ENCODE results near the gene CDCP2.

DNA sequence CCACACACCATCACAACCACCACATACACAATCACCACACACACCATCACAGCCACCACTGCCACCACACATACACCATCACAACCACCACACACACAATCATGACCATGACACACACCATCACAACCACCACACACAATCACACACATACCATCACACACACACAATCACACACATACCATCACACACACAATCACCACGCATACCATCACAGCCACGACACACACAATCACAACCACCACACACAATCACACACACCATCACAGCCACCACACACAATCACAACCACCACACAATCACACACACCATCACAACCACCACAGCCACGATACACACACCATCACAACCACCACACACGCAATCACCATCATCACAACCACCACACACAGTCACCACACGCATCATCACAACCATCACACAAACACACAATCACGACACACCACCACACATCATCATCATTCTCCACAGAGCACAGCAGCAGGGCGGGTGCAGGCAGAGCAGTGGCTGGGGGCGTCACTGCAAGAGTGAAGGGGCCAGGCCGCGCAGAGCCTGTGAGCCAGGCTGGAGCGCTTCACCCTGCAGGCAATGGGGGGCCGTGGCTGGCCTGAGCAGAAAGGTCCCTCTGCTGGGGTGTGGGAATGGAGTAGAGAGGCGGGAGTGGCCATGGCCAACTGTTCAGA lies 32.6 kb downstream of the CDCP2 start:
- no peak for TF ChIP-seq CREB1 (CRISPR knock-in tag; IDR thresholded peaks at IDR 0.05; ENCODE audit: low read depth)
- TF ChIP-seq EZH2phosphoT487 (IDR thresholded peaks at IDR 0.05; ENCODE audit: unreplicated experiment), result no peak
- TF ChIP-seq, protein P1, sequence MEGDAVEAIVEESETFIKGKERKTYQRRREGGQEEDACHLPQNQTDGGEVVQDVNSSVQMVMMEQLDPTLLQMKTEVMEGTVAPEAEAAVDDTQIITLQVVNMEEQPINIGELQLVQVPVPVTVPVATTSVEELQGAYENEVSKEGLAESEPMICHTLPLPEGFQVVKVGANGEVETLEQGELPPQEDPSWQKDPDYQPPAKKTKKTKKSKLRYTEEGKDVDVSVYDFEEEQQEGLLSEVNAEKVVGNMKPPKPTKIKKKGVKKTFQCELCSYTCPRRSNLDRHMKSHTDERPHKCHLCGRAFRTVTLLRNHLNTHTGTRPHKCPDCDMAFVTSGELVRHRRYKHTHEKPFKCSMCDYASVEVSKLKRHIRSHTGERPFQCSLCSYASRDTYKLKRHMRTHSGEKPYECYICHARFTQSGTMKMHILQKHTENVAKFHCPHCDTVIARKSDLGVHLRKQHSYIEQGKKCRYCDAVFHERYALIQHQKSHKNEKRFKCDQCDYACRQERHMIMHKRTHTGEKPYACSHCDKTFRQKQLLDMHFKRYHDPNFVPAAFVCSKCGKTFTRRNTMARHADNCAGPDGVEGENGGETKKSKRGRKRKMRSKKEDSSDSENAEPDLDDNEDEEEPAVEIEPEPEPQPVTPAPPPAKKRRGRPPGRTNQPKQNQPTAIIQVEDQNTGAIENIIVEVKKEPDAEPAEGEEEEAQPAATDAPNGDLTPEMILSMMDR (conservative IDR thresholded peaks at IDR 0.05; ENCODE audit: low read depth in 2 of 2), result no peak
- TF ChIP-seq EZH2 (IDR thresholded peaks at IDR 0.05; ENCODE audit: low read depth, unreplicated experiment), result no peak
- TF ChIP-seq ZNF331 (CRISPR knock-in tag; IDR thresholded peaks at IDR 0.05; ENCODE audit: low read depth), result no peak
- no peak for TF ChIP-seq ETS1 (IDR thresholded peaks at IDR 0.05)
- TF ChIP-seq POLR2AphosphoS5 (IDR thresholded peaks at IDR 0.05; ENCODE audit: low read depth), result no peak
- no peak for TF ChIP-seq REST (IDR thresholded peaks at IDR 0.05; ENCODE audit: unreplicated experiment)
- TF ChIP-seq JUNB (IDR thresholded peaks at IDR 0.05; ENCODE audit: unreplicated experiment), result no peak

Data from GM23338 (cell line).